Uterus (tissue), 2 donors: Measurements from ENCODE around the gene PSAPL1.

Experiments used
- POLR2A ChIP-seq, 2 donors: fragments of 450-650 bp; IDR thresholded peaks; one replicate each; pipeline ENCODE4 v1.6.1; 2016; ENCODE audit warnings: antibody characterized with exemption in 2 of 2, mild to moderate bottlenecking in 1 of 2, moderate library complexity in 1 of 2
- TF ChIP-seq, protein P1 (sequence below), 4 experiments: fragments of 200-600 bp in 2 of 4; fragments of 450-650 bp in 2 of 4; sonication (generic) in 2 of 4; IDR thresholded peaks; one replicate each; pipeline ENCODE4 v1.5.1; 2016 to 2019; ENCODE audit warnings: antibody characterized with exemption in 4 of 4, mild to moderate bottlenecking in 2 of 4, moderate library complexity in 1 of 4

DNA sequence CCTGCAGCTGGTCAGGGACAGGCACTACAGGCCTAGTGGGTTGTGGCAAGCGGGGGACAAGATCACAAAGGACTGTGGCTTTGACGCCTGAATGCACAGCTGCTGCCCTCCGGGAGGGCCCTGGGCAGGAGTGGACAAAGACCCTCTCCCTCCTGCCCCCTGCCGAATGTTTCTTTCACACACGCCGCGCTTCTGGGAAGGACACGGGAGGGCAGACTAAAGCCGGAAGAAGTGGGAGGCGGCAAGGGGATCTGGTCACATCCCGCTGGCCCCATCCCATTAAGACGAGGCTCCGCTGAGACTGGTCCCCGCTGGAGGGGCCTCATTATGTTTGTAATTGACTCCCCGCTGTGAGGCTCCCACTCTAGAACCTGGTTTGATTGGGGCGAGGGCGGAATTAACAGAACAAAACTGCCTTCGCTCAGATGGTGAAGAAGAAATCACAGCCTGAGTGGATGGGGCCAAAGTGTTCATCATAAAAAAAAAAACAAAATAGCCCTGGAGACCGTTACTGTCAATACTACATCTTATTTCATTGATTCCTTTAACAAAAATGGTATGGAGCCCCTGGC, 37.8 kb upstream of the PSAPL1 start:
- no peak for TF ChIP-seq POLR2A (IDR thresholded peaks at IDR 0.05)
- TF ChIP-seq, protein P1, sequence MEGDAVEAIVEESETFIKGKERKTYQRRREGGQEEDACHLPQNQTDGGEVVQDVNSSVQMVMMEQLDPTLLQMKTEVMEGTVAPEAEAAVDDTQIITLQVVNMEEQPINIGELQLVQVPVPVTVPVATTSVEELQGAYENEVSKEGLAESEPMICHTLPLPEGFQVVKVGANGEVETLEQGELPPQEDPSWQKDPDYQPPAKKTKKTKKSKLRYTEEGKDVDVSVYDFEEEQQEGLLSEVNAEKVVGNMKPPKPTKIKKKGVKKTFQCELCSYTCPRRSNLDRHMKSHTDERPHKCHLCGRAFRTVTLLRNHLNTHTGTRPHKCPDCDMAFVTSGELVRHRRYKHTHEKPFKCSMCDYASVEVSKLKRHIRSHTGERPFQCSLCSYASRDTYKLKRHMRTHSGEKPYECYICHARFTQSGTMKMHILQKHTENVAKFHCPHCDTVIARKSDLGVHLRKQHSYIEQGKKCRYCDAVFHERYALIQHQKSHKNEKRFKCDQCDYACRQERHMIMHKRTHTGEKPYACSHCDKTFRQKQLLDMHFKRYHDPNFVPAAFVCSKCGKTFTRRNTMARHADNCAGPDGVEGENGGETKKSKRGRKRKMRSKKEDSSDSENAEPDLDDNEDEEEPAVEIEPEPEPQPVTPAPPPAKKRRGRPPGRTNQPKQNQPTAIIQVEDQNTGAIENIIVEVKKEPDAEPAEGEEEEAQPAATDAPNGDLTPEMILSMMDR (IDR thresholded peaks at IDR 0.05), result no peak
